Ishikawa (cell line): ENCODE data around the gene CASP8.

Experiments used
- CEBPB ChIP-seq: IDR thresholded peaks from 2 replicates; pipeline ENCODE4 v1.6.1; 2012
- CREB1 ChIP-seq: IDR thresholded peaks from 2 replicates; pipeline ENCODE4 v1.6.1; 2012; ENCODE audit warnings: low read depth
- EP300 ChIP-seq: IDR thresholded peaks from 2 replicates; pipeline ENCODE4 v1.6.1; 2012; ENCODE audit warnings: borderline replicate concordance
- NFIC ChIP-seq: IDR thresholded peaks from 2 replicates; pipeline ENCODE4 v1.6.1; 2012
- RAD21 ChIP-seq: IDR thresholded peaks from 2 replicates; pipeline ENCODE4 v1.6.1; 2012; ENCODE audit warnings: low read depth
- TAF1 ChIP-seq: IDR thresholded peaks from 2 replicates; pipeline ENCODE4 v1.6.1; 2012; ENCODE audit warnings: low read depth, mild to moderate bottlenecking
- TCF12 ChIP-seq: IDR thresholded peaks from 2 replicates; pipeline ENCODE4 v1.6.1; 2012; ENCODE audit warnings: low read depth
- TEAD4 ChIP-seq: IDR thresholded peaks from 2 replicates; pipeline ENCODE4 v1.6.1; 2012
- YY1 ChIP-seq: IDR thresholded peaks from 2 replicates; pipeline ENCODE4 v1.6.1; 2012; ENCODE audit warnings: low read depth
- ZBTB7A ChIP-seq: IDR thresholded peaks from 2 replicates; pipeline ENCODE4 v1.6.1; 2012; ENCODE audit warnings: low read depth
- TF ChIP-seq, protein P1 (sequence below): IDR thresholded peaks from 2 replicates; pipeline ENCODE4 v1.6.1; 2012
- TF ChIP-seq, protein P2 (sequence below): IDR thresholded peaks from 2 replicates; pipeline ENCODE4 v1.6.1; 2012; ENCODE audit warnings: low read depth, mild to moderate bottlenecking

DNA sequence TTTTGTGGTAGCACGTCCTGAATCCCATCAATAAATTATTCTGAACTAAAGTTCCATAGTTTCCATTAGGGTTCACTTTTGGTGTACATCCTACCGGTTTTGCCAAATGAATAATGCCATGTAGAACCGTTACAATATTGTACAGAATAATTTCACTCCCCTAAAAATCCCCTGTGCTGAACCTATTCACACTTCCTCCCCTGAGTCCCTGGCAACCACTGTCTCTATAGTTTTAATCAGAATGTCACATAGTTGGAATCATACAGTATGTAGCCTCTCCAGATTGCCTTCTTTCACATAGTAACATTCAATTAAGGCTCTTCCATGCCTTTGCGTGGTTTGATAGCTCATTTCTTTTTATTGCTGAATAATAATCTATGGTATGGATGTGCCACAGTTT is 9.6 kb upstream of the CASP8 start:
- TF ChIP-seq, protein P1, sequence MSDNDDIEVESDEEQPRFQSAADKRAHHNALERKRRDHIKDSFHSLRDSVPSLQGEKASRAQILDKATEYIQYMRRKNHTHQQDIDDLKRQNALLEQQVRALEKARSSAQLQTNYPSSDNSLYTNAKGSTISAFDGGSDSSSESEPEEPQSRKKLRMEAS: no peak
- TF ChIP-seq TAF1 (no peak), YY1 (no peak), TCF12 (no peak), TEAD4 (no peak), RAD21 (no peak), EP300 (no peak), CREB1 (no peak), CEBPB (no peak), NFIC (no peak), ZBTB7A (no peak)
- TF ChIP-seq, protein P2, sequence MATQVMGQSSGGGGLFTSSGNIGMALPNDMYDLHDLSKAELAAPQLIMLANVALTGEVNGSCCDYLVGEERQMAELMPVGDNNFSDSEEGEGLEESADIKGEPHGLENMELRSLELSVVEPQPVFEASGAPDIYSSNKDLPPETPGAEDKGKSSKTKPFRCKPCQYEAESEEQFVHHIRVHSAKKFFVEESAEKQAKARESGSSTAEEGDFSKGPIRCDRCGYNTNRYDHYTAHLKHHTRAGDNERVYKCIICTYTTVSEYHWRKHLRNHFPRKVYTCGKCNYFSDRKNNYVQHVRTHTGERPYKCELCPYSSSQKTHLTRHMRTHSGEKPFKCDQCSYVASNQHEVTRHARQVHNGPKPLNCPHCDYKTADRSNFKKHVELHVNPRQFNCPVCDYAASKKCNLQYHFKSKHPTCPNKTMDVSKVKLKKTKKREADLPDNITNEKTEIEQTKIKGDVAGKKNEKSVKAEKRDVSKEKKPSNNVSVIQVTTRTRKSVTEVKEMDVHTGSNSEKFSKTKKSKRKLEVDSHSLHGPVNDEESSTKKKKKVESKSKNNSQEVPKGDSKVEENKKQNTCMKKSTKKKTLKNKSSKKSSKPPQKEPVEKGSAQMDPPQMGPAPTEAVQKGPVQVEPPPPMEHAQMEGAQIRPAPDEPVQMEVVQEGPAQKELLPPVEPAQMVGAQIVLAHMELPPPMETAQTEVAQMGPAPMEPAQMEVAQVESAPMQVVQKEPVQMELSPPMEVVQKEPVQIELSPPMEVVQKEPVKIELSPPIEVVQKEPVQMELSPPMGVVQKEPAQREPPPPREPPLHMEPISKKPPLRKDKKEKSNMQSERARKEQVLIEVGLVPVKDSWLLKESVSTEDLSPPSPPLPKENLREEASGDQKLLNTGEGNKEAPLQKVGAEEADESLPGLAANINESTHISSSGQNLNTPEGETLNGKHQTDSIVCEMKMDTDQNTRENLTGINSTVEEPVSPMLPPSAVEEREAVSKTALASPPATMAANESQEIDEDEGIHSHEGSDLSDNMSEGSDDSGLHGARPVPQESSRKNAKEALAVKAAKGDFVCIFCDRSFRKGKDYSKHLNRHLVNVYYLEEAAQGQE: no peak
